HL-60 (cell line): ENCODE measurements around the gene TMIGD2.
"Not testable (repeated sequence)": the region's sequence is repeated elsewhere in the genome, so short reads cannot be mapped to it uniquely, and the experiment has no call there.

Experiments
- GABPA ChIP-seq: IDR thresholded peaks from 2 replicates; pipeline ENCODE4 v1.6.1; 2012; ENCODE audit warnings: low read depth
- POLR2AphosphoS5 ChIP-seq: IDR thresholded peaks from 2 replicates; pipeline ENCODE4 v1.6.1; 2012; ENCODE audit warnings: low read depth
- TF ChIP-seq, protein P1 (sequence below): IDR thresholded peaks from one replicate; pipeline ENCODE4 v1.5.1; 2011; ENCODE audit warnings: low read length, control low read depth, inconsistent platforms; ENCODE audit not compliant: insufficient read depth
- TF ChIP-seq, protein P2 (sequence below): IDR thresholded peaks from 2 replicates; pipeline ENCODE4 v1.6.1; 2012; ENCODE audit warnings: low read depth; ENCODE audit not compliant: insufficient replicate concordance

DNA sequence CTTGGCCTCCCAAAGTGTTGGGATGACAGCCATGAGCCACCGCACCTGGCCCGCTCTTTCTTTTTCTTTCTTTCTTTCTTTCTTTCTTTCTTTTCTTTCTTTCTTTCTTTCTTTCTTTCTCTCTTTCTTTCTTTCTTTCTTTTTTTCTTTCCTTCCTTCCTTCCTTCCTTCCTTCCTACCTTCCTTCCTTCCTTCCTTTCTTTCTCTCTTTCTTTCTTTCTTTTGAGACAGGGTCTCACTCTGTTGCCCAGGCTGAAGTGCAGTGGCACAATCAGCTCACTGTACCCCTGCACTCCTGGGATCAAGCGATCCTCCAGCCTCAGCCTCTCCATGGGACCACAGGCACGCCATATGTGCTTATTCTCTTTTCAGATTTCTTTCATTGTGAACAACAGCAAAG is 16.0 kb downstream of the TMIGD2 start:
- TF ChIP-seq, protein P1, sequence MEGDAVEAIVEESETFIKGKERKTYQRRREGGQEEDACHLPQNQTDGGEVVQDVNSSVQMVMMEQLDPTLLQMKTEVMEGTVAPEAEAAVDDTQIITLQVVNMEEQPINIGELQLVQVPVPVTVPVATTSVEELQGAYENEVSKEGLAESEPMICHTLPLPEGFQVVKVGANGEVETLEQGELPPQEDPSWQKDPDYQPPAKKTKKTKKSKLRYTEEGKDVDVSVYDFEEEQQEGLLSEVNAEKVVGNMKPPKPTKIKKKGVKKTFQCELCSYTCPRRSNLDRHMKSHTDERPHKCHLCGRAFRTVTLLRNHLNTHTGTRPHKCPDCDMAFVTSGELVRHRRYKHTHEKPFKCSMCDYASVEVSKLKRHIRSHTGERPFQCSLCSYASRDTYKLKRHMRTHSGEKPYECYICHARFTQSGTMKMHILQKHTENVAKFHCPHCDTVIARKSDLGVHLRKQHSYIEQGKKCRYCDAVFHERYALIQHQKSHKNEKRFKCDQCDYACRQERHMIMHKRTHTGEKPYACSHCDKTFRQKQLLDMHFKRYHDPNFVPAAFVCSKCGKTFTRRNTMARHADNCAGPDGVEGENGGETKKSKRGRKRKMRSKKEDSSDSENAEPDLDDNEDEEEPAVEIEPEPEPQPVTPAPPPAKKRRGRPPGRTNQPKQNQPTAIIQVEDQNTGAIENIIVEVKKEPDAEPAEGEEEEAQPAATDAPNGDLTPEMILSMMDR, result not testable (repeated sequence)
- not testable (repeated sequence) for TF ChIP-seq POLR2AphosphoS5, GABPA
- TF ChIP-seq, protein P2, sequence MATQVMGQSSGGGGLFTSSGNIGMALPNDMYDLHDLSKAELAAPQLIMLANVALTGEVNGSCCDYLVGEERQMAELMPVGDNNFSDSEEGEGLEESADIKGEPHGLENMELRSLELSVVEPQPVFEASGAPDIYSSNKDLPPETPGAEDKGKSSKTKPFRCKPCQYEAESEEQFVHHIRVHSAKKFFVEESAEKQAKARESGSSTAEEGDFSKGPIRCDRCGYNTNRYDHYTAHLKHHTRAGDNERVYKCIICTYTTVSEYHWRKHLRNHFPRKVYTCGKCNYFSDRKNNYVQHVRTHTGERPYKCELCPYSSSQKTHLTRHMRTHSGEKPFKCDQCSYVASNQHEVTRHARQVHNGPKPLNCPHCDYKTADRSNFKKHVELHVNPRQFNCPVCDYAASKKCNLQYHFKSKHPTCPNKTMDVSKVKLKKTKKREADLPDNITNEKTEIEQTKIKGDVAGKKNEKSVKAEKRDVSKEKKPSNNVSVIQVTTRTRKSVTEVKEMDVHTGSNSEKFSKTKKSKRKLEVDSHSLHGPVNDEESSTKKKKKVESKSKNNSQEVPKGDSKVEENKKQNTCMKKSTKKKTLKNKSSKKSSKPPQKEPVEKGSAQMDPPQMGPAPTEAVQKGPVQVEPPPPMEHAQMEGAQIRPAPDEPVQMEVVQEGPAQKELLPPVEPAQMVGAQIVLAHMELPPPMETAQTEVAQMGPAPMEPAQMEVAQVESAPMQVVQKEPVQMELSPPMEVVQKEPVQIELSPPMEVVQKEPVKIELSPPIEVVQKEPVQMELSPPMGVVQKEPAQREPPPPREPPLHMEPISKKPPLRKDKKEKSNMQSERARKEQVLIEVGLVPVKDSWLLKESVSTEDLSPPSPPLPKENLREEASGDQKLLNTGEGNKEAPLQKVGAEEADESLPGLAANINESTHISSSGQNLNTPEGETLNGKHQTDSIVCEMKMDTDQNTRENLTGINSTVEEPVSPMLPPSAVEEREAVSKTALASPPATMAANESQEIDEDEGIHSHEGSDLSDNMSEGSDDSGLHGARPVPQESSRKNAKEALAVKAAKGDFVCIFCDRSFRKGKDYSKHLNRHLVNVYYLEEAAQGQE, result not testable (repeated sequence)
